A673 (cell line): ENCODE results near the gene MROH2A.

Experiments
- CTCF ChIP-seq: fragments of 300-800, 200-600 bp; sonication (generic); conservative IDR thresholded peaks from 2 replicates; pipeline ENCODE4 v1.5.1; 2017; ENCODE audit warnings: low read depth, mild to moderate bottlenecking, antibody characterized with exemption, low read length, moderate library complexity, mixed read lengths
- EZH2 ChIP-seq: fragments of 200-600 bp; sonication (generic); IDR thresholded peaks from 2 replicates; pipeline ENCODE4 v1.6.1; 2017; ENCODE audit warnings: borderline replicate concordance, low read depth, mild to moderate bottlenecking, mixed read lengths, antibody characterized with exemption, low read length; ENCODE audit not compliant: poor library complexity, severe bottlenecking

- TF ChIP-seq CTCF (no peak), EZH2 (no peak)
Measured at GRCh38 chr2:233837694-233838229, 59.6 kb downstream of the MROH2A start.
